Keratinocyte (primary cell): Measurements from ENCODE around the gene TEKTIP1. TPM values are rescaled to one million over a fixed set of nuclear protein-coding genes. Genes with fewer than 3 reads are reported as not detected.

Experiments used
- DNase-seq: peaks from one replicate; pipeline ENCODE4 v3.0.0-alpha.2; 2011; ENCODE audit warnings: low read depth, missing footprints, low spot score
- FAIRE-seq: peaks from 2 replicates; lab custom pipeline; 2011; peaks lifted over from hg19 to GRCh38; lab: Jason Lieb, UNC
- H2AFZ ChIP-seq: 2 replicates; pipeline ENCODE4 v1.6.0; 2012; ENCODE audit warnings: low read length, control low read depth, inconsistent platforms; ENCODE audit not compliant: control insufficient read depth
- H3K27ac ChIP-seq: 2 replicates; pipeline ENCODE4 v1.5.1; 2011; ENCODE audit warnings: low read length; ENCODE audit not compliant: control insufficient read depth, insufficient read depth
- H3K27me3 ChIP-seq: 3 replicates; pipeline ENCODE4 v1.6.0; 2011; ENCODE audit warnings: low read length; ENCODE audit not compliant: control insufficient read depth, insufficient read depth; ENCODE audit errors: extremely low read depth
- H3K36me3 ChIP-seq, 2 experiments: 2 replicates in 1 of 2; 3 replicates in 1 of 2; pipeline ENCODE4 v1.5.1; 2011; ENCODE audit warnings: low read length in 2 of 2, mild to moderate bottlenecking in 1 of 2; ENCODE audit not compliant: control insufficient read depth in 2 of 2, insufficient read depth in 2 of 2; ENCODE audit errors: extremely low read depth in 1 of 2
- H3K4me1 ChIP-seq: 3 replicates; pipeline ENCODE4 v1.5.1; 2011; ENCODE audit warnings: low read length; ENCODE audit not compliant: control insufficient read depth, insufficient read depth; ENCODE audit errors: extremely low read depth
- H3K4me2 ChIP-seq: 3 replicates; pipeline ENCODE4 v1.6.0; 2011; ENCODE audit warnings: low read depth, low read length; ENCODE audit not compliant: control insufficient read depth, insufficient read depth; ENCODE audit errors: extremely low read depth
- H3K4me3 ChIP-seq, 3 experiments: fragments of 200-600 bp in 1 of 3; sonication (generic) in 1 of 3; 2 replicates in 2 of 3; 3 replicates in 1 of 3; pipeline ENCODE4 v1.5.1; 2011 to 2016; ENCODE audit warnings: low read length in 3 of 3, mild to moderate bottlenecking in 3 of 3, control low read depth in 2 of 3, inconsistent platforms in 1 of 3, low read depth in 1 of 3, mixed read lengths in 1 of 3, mixed run types in 1 of 3, moderate library complexity in 1 of 3; ENCODE audit not compliant: control insufficient read depth in 2 of 3, insufficient read depth in 2 of 3; ENCODE audit errors: extremely low read depth in 1 of 3
- H3K79me2 ChIP-seq: 2 replicates; pipeline ENCODE4 v1.6.0; 2012; ENCODE audit warnings: low read length; ENCODE audit not compliant: control insufficient read depth, insufficient read depth
- H3K9ac ChIP-seq: 3 replicates; pipeline ENCODE4 v1.6.0; 2011; ENCODE audit warnings: low read length; ENCODE audit not compliant: control insufficient read depth, insufficient read depth; ENCODE audit errors: extremely low read depth
- H3K9me1 ChIP-seq: 3 replicates; pipeline ENCODE4 v1.6.0; 2011; ENCODE audit warnings: low read length; ENCODE audit not compliant: control insufficient read depth, insufficient read depth; ENCODE audit errors: extremely low read depth
- H3K9me3 ChIP-seq: 2 replicates; pipeline ENCODE4 v1.5.1; 2012; ENCODE audit warnings: low read depth, low read length; ENCODE audit not compliant: control insufficient read depth
- H4K20me1 ChIP-seq: 3 replicates; pipeline ENCODE4 v1.6.0; 2011; ENCODE audit warnings: low read length; ENCODE audit not compliant: control insufficient read depth, insufficient read depth; ENCODE audit errors: extremely low read depth
- EZH2 ChIP-seq: IDR thresholded peaks from one replicate; pipeline ENCODE4 v1.6.1; 2012; ENCODE audit warnings: inconsistent platforms, mild to moderate bottlenecking, low read length, moderate library complexity
- dilution Hi-C: fragments of 300-500 bp; cut with MboI; formaldehyde crosslinking; loops from one replicate; pipeline ENCODE4 v1.7.0; 2020; ENCODE audit warnings: low sequenced_read_pairs; ENCODE audit not compliant: extremely low pct_ligation_motif_present
- polyA plus RNA-seq, 5 experiments: library from polyadenylated mRNA; depleted of rRNA in 3 of 5; stranded (reverse) in 3 of 5; stranded (forward) in 1 of 5; unstranded in 1 of 5; fragments of >200 nt; gene quantifications; 1 replicate in 1 of 5; 2 replicates in 3 of 5; 3 replicates in 1 of 5; pipeline versions ENCODE4 v1.2.1 to v1.2.3, GENCODE V29; 2011 to 2012; ENCODE audit warnings: missing spikeins in 2 of 5, low read depth in 1 of 5, low replicate concordance in 1 of 5
- TF ChIP-seq, protein P1 (sequence below), 3 experiments: IDR thresholded peaks in 1 of 3; conservative IDR thresholded peaks in 1 of 3; optimal IDR thresholded peaks in 1 of 3; 2 replicates in 2 of 3; 3 replicates in 1 of 3; pipeline versions ENCODE3 to v1.5.1; 2011; ENCODE audit warnings: low read length in 3 of 3, mild to moderate bottlenecking in 3 of 3, moderate library complexity in 2 of 3, control low read depth in 1 of 3, inconsistent platforms in 1 of 3; ENCODE audit not compliant: insufficient read depth in 2 of 3; ENCODE audit errors: extremely low read depth in 1 of 3

The TEKTIP1 gene
- polyA plus RNA-seq, 1 donor (not counting 4 experiments of a cell fraction or from before 2014, with no cell fraction given): not detected

DNA sequence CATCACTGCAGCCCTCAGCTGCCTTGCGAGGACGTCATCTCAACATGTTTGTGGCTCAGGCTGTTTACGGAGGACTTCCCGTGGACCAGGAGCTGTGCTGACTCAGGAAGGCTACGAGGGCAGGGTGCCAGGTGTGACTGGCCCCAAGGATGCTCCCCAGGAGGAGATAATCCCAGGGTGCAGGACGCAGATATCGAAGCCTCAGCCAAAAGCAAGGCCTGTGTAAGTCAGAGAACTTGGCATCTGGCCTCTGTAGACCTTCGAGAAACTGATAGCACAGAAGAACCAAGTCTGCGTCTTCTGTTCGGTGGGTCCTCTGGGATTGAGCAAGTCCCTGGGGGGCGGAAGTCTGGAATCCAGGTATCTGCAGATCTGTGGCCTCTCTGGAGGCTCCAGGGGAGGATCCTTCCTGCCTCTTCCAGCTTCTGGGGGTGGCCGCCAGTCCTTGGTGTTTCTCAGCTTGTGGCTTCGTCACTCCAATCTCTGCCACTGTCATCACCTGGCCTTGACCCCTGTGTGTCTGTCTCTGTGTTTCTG lies 35.9 kb upstream of the TEKTIP1 start:
- H3K9me1 ChIP-seq: peaks cover 3% of the 10 kb centered on the region

GRCh38 chr19:3504735-3505134 lies 34.2 kb upstream of the TEKTIP1 start:
- peaks cover 39% of the 10 kb centered on the region for H3K79me2 ChIP-seq
- peak overlapping the region; percentile 94 for H3K4me2 ChIP-seq
- dilution Hi-C loops: no loop called here

More for the DNA sequence above, 35.9 kb upstream of the TEKTIP1 start:
- Histone ChIP-seq H3K4me2 (no peak overlapping the region), H3K4me3 (no peak overlapping the region), H3K9me3 (no peaks in the 10 kb centered on the region), H4K20me1 (no peaks in the 10 kb centered on the region), H3K79me2 (peaks cover 35% of the 10 kb centered on the region), H2AFZ (no peak overlapping the region), H3K4me1 (peaks cover 17% of the 10 kb centered on the region), H3K27ac (no peak overlapping the region), H3K27me3 (no peaks in the 10 kb centered on the region), H3K9ac (no peak overlapping the region), H3K36me3 (no peaks in the 10 kb centered on the region)
- TF ChIP-seq, protein P1, sequence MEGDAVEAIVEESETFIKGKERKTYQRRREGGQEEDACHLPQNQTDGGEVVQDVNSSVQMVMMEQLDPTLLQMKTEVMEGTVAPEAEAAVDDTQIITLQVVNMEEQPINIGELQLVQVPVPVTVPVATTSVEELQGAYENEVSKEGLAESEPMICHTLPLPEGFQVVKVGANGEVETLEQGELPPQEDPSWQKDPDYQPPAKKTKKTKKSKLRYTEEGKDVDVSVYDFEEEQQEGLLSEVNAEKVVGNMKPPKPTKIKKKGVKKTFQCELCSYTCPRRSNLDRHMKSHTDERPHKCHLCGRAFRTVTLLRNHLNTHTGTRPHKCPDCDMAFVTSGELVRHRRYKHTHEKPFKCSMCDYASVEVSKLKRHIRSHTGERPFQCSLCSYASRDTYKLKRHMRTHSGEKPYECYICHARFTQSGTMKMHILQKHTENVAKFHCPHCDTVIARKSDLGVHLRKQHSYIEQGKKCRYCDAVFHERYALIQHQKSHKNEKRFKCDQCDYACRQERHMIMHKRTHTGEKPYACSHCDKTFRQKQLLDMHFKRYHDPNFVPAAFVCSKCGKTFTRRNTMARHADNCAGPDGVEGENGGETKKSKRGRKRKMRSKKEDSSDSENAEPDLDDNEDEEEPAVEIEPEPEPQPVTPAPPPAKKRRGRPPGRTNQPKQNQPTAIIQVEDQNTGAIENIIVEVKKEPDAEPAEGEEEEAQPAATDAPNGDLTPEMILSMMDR (optimal IDR thresholded peaks at IDR 0.05 in 1 of 3, IDR thresholded peaks at IDR 0.05 in 1 of 3, conservative IDR thresholded peaks at IDR 0.05 in 1 of 3; ENCODE audit: extremely low read depth in 1 of 3, insufficient read depth in 2 of 3, low read length in 3 of 3): no peak
- no peak for TF ChIP-seq EZH2
- dilution Hi-C loops: no loop called here
- FAIRE-seq: no peak
- no peak for DNase-seq

More at GRCh38 chr19:3504735-3505134, 34.2 kb upstream of the TEKTIP1 start:
- Histone ChIP-seq H3K9me3 (no peaks in the 10 kb centered on the region), H3K27ac (peak overlapping the region; percentile 97), H4K20me1 (peaks cover 3% of the 10 kb centered on the region), H3K4me1 (peaks cover 23% of the 10 kb centered on the region), H3K36me3 (no peaks in the 10 kb centered on the region), H3K9me1 (peaks cover 6% of the 10 kb centered on the region), H3K4me3 (peak overlapping the region in 1 of 3 experiments; percentile 83), H3K9ac (no peak overlapping the region), H3K27me3 (no peaks in the 10 kb centered on the region), H2AFZ (no peak overlapping the region)
- DNase-seq (no peak), FAIRE-seq (no peak)
- TF ChIP-seq, protein P1 (optimal IDR thresholded peaks at IDR 0.05 in 1 of 3, IDR thresholded peaks at IDR 0.05 in 1 of 3, conservative IDR thresholded peaks at IDR 0.05 in 1 of 3; ENCODE audit: extremely low read depth in 1 of 3, insufficient read depth in 2 of 3, low read length in 3 of 3): no peak
- no peak for TF ChIP-seq EZH2
